GM19397 (cell line): Measurements from ENCODE around the gene FGGY.
"Not testable (repeated sequence)": the region's sequence is repeated elsewhere in the genome, so short reads cannot be mapped to it uniquely, and the experiment has no call there.

Experiments used
- ATAC-seq: cut with Tn5 transposase; IDR thresholded peaks from one replicate; pipeline ENCODE4 v1.9.1; 2021; ENCODE audit warnings: mild to moderate bottlenecking, moderate library complexity; ENCODE audit not compliant: unreplicated experiment

FGGY gene

GRCh38 chr1:59296358-59297256 lies at the start of gene FGGY:
TSS of gene FGGY (plus strand) at chr1:59297094. CDS start at chr1:59321550, 24,456 bp downstream.
- ATAC-seq, result peak; percentile 93

- no peak for ATAC-seq
These were observed 48.1 kb upstream of the FGGY start for GRCh38 chr1:59248758-59249157.

- ATAC-seq, result no peak
These were observed 47.3 kb upstream of the FGGY start for GRCh38 chr1:59249396-59250137.

- ATAC-seq, result not testable (repeated sequence)
These were observed 45.8 kb upstream of the FGGY start for GRCh38 chr1:59251061-59251460.

GRCh38 chr1:59256429-59256828 lies 40.5 kb upstream of the FGGY start:
- not testable (repeated sequence) for ATAC-seq

- no peak for ATAC-seq
These were observed 38.4 kb upstream of the FGGY start for GRCh38 chr1:59258412-59259032.

- no peak for ATAC-seq
These were observed 35.4 kb upstream of the FGGY start for GRCh38 chr1:59261537-59261936.

- ATAC-seq, result no peak
These were observed 34.3 kb upstream of the FGGY start for GRCh38 chr1:59262631-59263030.

GRCh38 chr1:59263111-59263510 lies 33.8 kb upstream of the FGGY start:
- ATAC-seq, result no peak

- ATAC-seq, result no peak
These were observed 31.3 kb upstream of the FGGY start for GRCh38 chr1:59265622-59266021.

GRCh38 chr1:59266180-59266926 lies 30.5 kb upstream of the FGGY start:
- ATAC-seq, result peak; percentile 78

- peak; percentile 38 for ATAC-seq
These were observed 30.0 kb upstream of the FGGY start for GRCh38 chr1:59266927-59267293.

- no peak for ATAC-seq
These were observed 28.5 kb upstream of the FGGY start for GRCh38 chr1:59268406-59268805.

- no peak for ATAC-seq
These were observed 25.2 kb upstream of the FGGY start for GRCh38 chr1:59271561-59272260.

- ATAC-seq, result peak; percentile 75
These were observed 24.4 kb upstream of the FGGY start for GRCh38 chr1:59272507-59272906.

GRCh38 chr1:59276439-59276851 lies 20.4 kb upstream of the FGGY start:
- no peak for ATAC-seq

- ATAC-seq, result no peak
These were observed 18.0 kb upstream of the FGGY start for GRCh38 chr1:59278780-59279354.

GRCh38 chr1:59279645-59280044 lies 17.2 kb upstream of the FGGY start:
- ATAC-seq, result no peak

GRCh38 chr1:59282951-59283350 lies 13.9 kb upstream of the FGGY start:
- no peak for ATAC-seq

GRCh38 chr1:59285691-59286090 lies 11.2 kb upstream of the FGGY start:
- ATAC-seq, result no peak
